Activated T-helper 17 cell treated with anti-CD3 and anti-CD28 coated beads, Interleukin-2, amount 50 U/mL, for 72 hours (primary cell): ENCODE data around the gene MDM4. TPM values are rescaled to one million over a fixed set of nuclear protein-coding genes. Genes with fewer than 3 reads are reported as not detected.
A peak's percentile ranks its signal among the peaks of the same experiment; 100 is the strongest.
"Not testable (repeated sequence)": the region's sequence is repeated elsewhere in the genome, so short reads cannot be mapped to it uniquely, and the experiment has no call there.

Source experiments
- ATAC-seq: fragments of 150-1000 bp; cut with Tn5 transposase; replicated peaks from 2 replicates; pipeline ENCODE4 v1.10.0; 2021; ENCODE audit warnings: mild to moderate bottlenecking, moderate library complexity
- H3K27ac Mint-ChIP-seq: one replicate; pipeline ENCODE4 v1.8.0; 2022; ENCODE audit warnings: mixed read lengths
- H3K27me3 Mint-ChIP-seq: one replicate; pipeline ENCODE4 v1.8.0; 2022; ENCODE audit warnings: mixed read lengths
- H3K36me3 Mint-ChIP-seq: one replicate; pipeline ENCODE4 v1.8.0; 2022; ENCODE audit warnings: low read depth, mild to moderate bottlenecking, mixed read lengths
- H3K4me1 Mint-ChIP-seq: one replicate; pipeline ENCODE4 v1.8.0; 2022; ENCODE audit warnings: mixed read lengths
- H3K4me3 Mint-ChIP-seq: one replicate; pipeline ENCODE4 v1.8.0; 2022; ENCODE audit warnings: mild to moderate bottlenecking, mixed read lengths
- H3K9me3 Mint-ChIP-seq: one replicate; pipeline ENCODE4 v1.8.0; 2022; ENCODE audit warnings: mixed read lengths
- total RNA-seq, 2 donors: library from RNA; stranded (reverse); gene quantifications; one replicate each; pipeline ENCODE4 v1.2.3, GENCODE V29; 2022

The MDM4 gene
- total RNA-seq, 2 donors from 2014 or later, result 71.3 to 130 TPM

DNA sequence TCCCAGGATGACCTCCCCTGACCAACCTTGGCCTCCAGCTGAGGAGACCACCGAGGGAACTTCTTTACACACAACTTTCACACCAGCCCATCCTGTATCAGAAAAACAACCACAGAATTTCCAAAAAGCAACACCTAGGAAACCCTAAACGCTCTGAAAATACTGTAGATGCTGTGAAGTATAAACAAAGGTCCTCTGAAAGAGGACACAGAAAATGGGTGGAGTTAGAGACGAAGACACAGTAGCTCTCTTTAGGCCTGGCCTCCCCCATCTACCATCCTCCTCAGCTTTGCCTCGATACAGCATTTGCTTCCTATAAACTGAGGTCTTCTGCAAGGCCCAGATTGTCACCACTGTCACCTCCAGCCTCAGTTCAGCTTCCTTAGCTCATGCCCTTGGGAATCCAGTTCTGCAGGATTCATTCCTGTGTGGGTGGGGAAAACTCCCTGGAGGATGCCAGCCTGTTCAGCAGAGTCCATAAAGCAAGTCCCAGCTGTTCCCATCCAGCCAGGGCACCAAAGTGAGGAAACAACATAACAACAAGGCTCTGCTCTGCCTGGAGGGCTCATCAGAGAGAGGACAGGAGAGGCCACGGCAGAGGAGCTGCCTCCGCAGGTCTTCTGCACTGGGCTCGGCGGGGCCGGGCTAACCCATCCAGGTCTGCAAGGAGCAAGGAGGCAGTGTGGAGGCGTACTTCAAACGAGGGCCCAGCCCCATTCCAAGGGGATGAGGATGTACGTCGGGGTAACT, 36.6 kb upstream of the MDM4 start:
- H3K27me3 Mint-ChIP-seq, result no peaks in the 10 kb centered on the region
- peaks cover 59% of the 10 kb centered on the region for H3K4me1 Mint-ChIP-seq
- ATAC-seq, result no peak
- H3K4me3 Mint-ChIP-seq, result no peak overlapping the region
- peak overlapping the region; percentile 75 for H3K27ac Mint-ChIP-seq
- peaks cover 18% of the 10 kb centered on the region for H3K36me3 Mint-ChIP-seq
- H3K9me3 Mint-ChIP-seq, result no peaks in the 10 kb centered on the region

DNA sequence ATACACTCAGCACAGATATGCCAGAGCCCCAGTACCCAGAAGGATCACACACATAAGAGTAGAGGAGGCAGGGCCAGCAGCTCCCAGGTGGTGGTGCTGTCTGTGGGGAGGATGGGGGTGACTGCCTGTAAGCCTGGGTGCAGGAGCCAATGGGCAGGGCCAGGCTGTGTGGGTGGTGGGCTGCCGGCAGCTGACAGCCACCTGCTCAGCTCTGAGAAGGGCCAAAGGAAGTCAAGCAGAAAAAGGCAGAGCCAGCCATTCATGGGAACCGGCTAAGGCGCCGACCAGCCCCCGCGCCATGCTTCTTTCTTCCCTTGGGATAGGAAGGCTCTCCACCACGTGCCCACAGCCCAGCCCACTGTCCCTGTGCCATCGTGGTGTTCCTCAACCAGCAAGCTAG, 35.7 kb upstream of the MDM4 start:
- peak overlapping the region; percentile 58 for H3K27ac Mint-ChIP-seq
- ATAC-seq, result no peak
- H3K36me3 Mint-ChIP-seq, result peaks cover 27% of the 10 kb centered on the region
- no peak overlapping the region for H3K4me3 Mint-ChIP-seq
- H3K27me3 Mint-ChIP-seq, result no peaks in the 10 kb centered on the region
- H3K9me3 Mint-ChIP-seq, result no peaks in the 10 kb centered on the region
- peaks cover 57% of the 10 kb centered on the region for H3K4me1 Mint-ChIP-seq

DNA sequence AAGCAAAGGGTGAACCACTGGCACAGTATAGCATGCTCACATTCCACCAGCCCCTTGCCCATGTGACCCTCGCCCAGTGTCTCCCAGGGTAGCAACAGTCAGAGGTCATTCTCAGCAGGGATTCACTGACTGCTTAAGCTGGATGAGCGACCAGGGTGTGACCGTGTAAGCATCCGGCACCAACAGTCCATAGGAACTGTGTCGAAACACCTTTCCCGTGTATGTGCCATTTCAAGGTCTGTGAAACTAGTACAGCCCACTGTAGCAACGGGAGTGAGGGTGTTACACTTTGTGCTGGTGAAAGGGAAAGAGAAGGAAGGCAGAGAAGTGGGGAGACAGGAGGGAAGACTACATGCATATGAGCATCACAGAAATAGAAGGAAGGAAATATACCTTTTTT, 32.4 kb upstream of the MDM4 start:
- no peak overlapping the region for H3K4me3 Mint-ChIP-seq
- H3K9me3 Mint-ChIP-seq, result no peaks in the 10 kb centered on the region
- peaks cover 38% of the 10 kb centered on the region for H3K36me3 Mint-ChIP-seq
- H3K4me1 Mint-ChIP-seq, result peaks cover 45% of the 10 kb centered on the region
- ATAC-seq, result no peak
- no peaks in the 10 kb centered on the region for H3K27me3 Mint-ChIP-seq
- no peak overlapping the region for H3K27ac Mint-ChIP-seq

DNA sequence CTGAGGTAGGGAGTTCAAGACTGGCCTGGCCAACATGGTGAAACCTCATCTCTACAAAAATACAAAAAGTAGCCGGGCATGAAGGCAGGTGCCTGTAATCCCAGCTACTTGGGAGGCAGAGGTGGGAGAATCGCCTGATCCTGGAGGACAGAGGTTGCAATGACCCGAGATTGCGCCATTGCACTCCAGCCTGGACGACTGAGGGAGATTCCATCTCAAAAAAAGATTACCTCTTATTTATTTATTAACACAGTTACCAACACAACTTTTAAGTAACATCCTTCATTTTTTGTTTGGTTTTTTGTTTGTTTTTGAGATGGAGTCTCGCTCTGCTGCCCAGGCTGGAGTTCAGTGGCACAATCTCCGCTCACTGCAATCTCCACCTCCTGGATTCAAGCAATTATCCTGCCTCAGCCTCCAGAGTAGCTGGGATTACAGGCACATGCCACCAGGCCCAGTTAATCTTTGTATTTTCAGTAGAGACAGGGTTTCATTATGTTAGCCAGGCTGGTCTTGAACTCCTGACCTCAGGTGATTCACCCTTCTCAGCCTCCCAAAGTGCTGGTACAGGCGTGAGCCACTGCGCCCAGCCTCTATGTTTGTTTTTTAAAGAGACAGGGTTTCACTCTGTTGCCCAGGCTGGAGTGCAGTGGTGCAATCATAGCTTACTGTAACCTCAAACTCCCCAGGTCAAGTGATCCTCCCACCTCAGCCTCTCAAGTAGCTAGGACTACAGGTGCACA, 29.5 kb upstream of the MDM4 start:
- H3K4me1 Mint-ChIP-seq, result peaks cover 44% of the 10 kb centered on the region
- H3K27me3 Mint-ChIP-seq, H3K9me3 Mint-ChIP-seq, H3K4me3 Mint-ChIP-seq: not testable (repeated sequence)
- H3K36me3 Mint-ChIP-seq, result peaks cover 56% of the 10 kb centered on the region
- ATAC-seq, result peak; percentile 48
- H3K27ac Mint-ChIP-seq, result peak overlapping the region; percentile 12

DNA sequence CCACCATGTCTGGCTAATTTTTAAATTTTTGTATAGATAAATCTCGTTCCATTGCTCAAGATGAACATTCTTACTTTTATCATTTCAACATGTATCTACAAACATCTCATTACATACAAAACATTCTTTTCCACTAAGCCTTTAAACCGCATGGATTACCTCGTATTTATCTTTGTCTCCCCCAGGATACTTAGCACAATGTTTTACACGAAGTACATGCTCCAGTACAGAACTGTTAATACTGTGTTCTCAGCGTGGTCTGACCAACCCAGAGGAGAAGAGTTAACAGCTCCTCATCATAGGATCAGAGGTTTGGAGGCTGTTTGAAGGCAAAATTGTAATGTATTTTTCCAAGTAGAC, 29.0 kb upstream of the MDM4 start:
- ATAC-seq, result no peak
- Mint-ChIP-seq H3K27ac (peak overlapping the region; percentile 12), H3K4me3 (no peak overlapping the region), H3K4me1 (peaks cover 50% of the 10 kb centered on the region), H3K27me3 (no peaks in the 10 kb centered on the region), H3K9me3 (no peaks in the 10 kb centered on the region), H3K36me3 (peaks cover 56% of the 10 kb centered on the region)

DNA sequence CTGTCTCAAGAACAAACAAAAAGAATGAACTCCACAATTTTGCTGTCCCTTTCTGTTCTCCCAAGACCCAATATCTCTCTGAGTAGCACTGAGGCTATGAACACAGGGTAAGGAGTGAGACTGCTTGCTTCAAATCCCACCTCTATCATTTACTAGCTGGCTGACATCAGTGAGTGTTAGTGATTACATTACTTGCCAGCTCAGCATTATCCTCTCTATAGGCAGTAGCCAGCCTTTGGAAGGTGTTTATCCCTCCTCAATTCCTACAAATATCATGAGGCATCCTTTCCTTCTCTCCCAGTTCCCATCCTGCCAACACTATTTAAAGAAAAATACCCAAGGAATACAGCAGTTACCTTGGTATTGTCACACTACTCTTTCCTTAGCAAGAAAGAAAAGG, 24.6 kb upstream of the MDM4 start:
- Mint-ChIP-seq H3K4me1 (peaks cover 52% of the 10 kb centered on the region), H3K9me3 (no peaks in the 10 kb centered on the region), H3K27ac (peak overlapping the region; percentile 76), H3K36me3 (peaks cover 48% of the 10 kb centered on the region), H3K27me3 (no peaks in the 10 kb centered on the region), H3K4me3 (peak overlapping the region; percentile 91)
- ATAC-seq, result no peak

DNA sequence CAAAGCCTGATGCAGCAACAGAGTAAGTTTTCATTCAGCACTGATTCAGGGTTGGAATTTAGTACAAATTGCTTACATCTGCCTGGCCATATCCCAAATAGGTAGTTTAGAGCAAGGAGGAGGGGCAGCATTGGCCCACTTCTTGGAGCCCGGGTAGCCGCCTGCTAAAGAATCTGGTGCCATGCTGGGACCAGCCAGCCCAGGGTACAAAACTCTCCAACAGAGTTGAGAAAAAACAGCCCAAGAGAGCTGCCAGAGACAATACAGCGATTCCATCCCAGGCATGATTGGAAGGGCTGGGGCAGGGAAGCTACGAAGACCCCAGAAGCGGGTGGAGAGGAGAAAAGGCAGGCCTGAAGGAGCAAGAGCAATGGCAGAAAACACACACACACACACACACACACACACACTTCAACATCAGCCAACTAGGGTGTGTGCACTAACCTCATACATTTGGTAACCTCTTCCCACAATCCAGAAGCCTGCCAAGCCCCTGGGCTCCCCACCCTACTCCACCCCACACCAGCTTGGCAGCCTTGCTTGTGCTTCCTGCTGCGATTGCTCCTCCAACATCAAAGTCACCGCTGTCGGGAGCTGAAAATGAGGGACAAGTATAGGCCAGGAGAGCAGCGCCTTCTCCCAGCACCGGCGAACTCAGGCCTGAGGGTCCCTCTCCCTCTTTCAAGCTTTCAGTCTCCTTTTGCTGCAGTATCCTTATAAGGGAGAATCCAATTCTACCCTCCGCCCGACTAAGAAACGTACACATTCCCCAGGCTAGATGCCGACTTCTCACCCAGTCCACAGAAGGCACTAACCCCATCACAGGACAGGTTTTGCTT, 22.8 kb upstream of the MDM4 start:
- Mint-ChIP-seq H3K4me1 (peaks cover 42% of the 10 kb centered on the region), H3K36me3 (peaks cover 37% of the 10 kb centered on the region), H3K9me3 (no peaks in the 10 kb centered on the region), H3K27ac (peak overlapping the region; percentile 82), H3K27me3 (no peaks in the 10 kb centered on the region), H3K4me3 (peak overlapping the region; percentile 91)
- ATAC-seq, result no peak

DNA sequence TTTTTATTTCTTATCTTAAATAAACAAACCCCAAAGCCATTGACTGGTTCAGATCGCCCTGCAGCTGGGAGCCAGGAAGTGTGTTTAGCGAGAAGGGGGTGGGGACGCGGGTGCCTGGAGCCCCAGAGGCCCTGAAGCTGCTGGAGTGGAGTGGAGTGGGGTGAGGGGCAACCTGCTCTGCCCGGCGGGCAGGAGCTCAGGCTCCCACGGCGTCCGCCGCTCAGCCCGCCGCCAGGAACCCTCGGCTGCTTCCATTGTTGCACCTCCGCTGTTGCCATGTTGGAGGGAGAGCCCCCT, 22.3 kb upstream of the MDM4 start:
- peaks cover 31% of the 10 kb centered on the region for H3K36me3 Mint-ChIP-seq
- ATAC-seq, result peak; percentile 38
- no peaks in the 10 kb centered on the region for H3K9me3 Mint-ChIP-seq
- H3K27ac Mint-ChIP-seq, result peak overlapping the region; percentile 82
- H3K4me1 Mint-ChIP-seq, result peaks cover 37% of the 10 kb centered on the region
- H3K27me3 Mint-ChIP-seq, result no peaks in the 10 kb centered on the region
- peak overlapping the region; percentile 91 for H3K4me3 Mint-ChIP-seq

DNA sequence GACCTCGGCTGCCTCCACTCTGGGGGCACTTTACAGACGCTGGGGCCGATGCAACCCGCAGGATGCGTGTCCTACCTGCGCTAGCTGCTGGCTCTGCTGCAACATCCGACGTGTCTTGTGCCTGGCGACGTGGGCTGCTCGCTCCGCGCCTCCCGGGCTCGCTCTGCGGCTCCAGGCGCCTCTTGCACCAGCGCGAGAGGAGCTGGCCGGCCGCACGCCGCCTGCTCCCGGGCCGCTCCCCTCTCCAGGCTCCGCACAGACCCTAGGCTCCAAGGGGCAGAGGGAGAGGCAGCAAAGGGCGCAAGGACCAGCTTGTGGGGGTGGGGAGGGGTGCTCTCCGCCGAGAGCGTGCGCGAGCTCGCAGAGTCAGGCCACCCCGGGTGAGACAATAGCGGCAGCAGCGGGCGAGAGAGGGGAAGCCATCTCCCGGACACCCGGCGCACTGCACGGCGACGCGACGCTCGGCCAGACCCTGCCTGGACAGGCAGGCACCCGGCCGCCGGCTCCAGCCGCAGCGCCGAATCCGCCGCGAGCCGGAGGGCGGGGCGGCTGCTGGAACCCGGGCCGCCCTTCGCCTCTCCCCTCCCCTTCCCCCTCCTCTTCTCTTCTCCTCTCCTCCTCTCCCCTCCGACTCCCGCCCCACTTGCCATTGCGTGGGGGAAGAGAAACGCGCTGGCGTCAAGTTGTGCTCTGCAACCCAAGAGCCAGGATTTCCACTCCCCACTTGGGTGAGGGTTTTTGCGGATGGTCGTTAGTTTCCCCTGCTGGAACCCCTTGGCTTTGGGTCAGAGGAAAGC, 21.7 kb upstream of the MDM4 start, which contains the start of gene PIK3C2B:
Gene PIK3C2B, minus strand, starts transcription at position 525 of the 797 bp plus-strand sequence. CDS start 25,003 bp downstream, outside the sequence.
- H3K4me1 Mint-ChIP-seq, result peaks cover 33% of the 10 kb centered on the region
- no peaks in the 10 kb centered on the region for H3K9me3 Mint-ChIP-seq
- H3K27ac Mint-ChIP-seq, result peak within 1 kb of the TSS; percentile 89
- H3K36me3 Mint-ChIP-seq, result peaks cover 26% of the 10 kb centered on the region
- ATAC-seq, result peak; percentile 81
- H3K4me3 Mint-ChIP-seq, result peak within 1 kb of the TSS; percentile 91
- H3K27me3 Mint-ChIP-seq, result no peaks in the 10 kb centered on the region

DNA sequence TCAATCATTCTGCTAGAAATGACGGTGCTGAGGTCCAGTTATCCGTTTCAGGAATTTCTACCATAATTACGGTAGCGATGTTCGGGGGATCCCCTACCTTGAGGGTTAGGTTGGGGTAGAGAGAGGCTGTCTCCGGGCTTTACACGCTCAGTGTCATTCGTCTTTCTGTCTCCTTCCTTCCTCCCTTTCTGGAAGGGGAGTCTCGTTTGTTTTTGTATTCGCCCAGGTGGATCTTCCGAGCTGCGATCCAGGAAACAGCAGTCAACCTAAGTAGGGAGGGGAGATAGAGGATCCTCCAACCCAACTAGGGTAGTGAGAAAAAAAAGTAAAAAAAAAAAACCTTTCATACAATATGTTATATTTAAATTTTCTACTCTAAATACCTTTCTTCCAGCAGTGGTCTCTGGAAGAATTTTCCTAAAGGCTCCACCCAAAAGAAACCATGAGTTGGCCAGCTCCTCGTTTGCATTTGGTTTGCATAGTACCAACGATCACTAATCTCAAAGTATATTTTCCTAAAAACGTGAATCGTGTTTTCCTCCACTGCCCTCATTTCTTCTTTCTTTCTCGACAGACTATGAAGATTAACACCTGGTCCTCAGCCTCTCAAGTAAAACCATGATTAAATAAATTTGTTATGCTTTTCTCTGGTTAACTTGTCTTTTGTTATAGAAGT, 21.0 kb upstream of the MDM4 start:
- H3K9me3 Mint-ChIP-seq, result no peaks in the 10 kb centered on the region

DNA sequence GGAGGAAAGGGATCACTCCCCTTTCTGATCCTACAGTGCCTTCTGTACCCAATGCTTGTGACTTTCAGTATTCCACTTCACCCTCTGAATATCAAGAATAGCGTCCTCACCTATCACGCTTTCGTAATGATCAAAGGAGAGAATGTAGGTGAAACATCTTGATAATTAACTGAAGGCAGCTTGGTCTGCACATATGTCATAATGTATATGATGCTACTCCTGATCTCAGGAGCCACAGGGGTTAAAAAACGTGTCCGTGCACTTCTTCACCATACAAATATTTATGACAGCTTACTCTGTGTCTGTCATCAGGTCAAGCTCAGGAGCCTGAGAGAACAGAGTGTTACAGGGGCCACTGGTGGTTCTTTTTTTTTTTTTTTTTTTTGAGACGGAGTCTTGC, 20.4 kb upstream of the MDM4 start:
- Mint-ChIP-seq H3K27me3 (no peaks in the 10 kb centered on the region), H3K27ac (peak overlapping the region; percentile 89), H3K4me1 (peaks cover 21% of the 10 kb centered on the region), H3K36me3 (peaks cover 13% of the 10 kb centered on the region), H3K4me3 (peak overlapping the region; percentile 91), H3K9me3 (no peaks in the 10 kb centered on the region)
- ATAC-seq, result no peak

More for the DNA sequence above, 21.0 kb upstream of the MDM4 start:
- Mint-ChIP-seq H3K4me3 (peak overlapping the region; percentile 91), H3K27me3 (no peaks in the 10 kb centered on the region), H3K27ac (peak overlapping the region; percentile 89), H3K4me1 (peaks cover 27% of the 10 kb centered on the region), H3K36me3 (peaks cover 19% of the 10 kb centered on the region)
- ATAC-seq, result peak; percentile 73

DNA sequence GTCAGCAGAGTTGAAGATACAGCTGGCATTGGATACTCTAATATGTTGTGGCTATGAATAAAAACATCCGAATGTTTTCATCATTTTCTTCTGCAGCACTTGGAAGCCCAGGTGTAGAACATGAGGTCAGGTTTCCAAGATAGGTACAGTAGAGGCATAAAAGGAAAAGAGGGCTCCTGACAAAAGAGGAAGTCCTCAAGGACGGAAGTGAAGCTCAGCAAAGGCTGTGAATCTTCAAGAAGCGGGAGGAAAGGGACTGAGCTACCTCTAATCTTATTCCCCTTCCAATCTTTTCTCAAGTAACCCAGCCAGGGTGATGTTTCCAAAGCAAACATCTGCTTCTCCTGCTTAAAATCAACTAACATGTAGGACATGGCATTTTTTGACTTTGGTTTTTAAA, 17.2 kb upstream of the MDM4 start:
- Mint-ChIP-seq H3K4me3 (no peak overlapping the region), H3K27ac (no peak overlapping the region), H3K9me3 (no peaks in the 10 kb centered on the region), H3K4me1 (peaks cover 12% of the 10 kb centered on the region), H3K27me3 (no peaks in the 10 kb centered on the region), H3K36me3 (no peaks in the 10 kb centered on the region)
- no peak for ATAC-seq

DNA sequence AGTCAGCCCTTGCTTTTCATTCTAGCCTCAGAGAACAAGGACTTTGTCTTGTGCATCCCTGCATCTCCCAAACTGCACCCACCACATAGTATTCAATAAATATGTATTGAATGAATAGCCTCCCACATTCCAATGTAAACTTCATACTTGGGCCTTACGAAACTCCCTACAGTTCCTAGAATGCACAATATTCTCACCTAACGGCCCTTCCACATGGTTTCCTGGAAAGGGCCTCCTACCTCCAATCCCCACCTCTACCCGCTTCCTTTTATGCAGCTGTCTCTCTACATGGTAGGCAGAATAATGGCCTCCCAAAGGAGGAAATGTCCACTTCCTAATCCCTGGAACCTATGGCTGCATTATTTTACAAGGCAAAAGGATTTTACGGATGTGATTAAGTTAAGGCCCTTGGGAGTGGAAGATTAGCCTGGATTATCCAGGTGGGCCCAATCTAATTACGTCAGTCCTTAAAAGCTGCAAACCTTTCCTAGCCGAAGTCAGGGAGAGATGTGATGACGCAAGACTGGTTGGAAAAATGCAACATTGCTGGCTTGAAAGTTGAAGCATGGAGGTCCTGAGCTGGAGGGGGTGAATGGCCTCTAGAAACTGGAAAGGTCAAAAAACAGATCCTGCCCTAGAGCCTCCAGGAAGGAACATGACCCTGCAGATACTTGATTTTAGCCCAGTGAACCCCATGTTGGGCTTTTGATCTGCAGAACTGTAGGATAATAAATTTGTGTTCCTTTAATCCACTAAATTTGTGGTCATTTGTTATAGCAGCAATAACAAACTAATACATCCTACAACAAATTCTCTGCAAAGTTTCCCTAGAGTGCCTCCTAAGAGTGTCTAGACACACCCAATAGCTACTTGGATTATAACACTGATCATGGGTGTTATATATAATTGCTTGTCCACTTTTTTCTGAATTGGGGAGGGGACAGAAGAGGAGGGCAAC, 16.4 kb upstream of the MDM4 start:
- Mint-ChIP-seq H3K27ac (no peak overlapping the region), H3K9me3 (no peaks in the 10 kb centered on the region), H3K27me3 (no peaks in the 10 kb centered on the region), H3K36me3 (no peaks in the 10 kb centered on the region), H3K4me1 (peaks cover 12% of the 10 kb centered on the region), H3K4me3 (no peak overlapping the region)
- ATAC-seq, result no peak
